Amygdala (tissue), 56 donors: ENCODE results near the gene MORN1.

ENCODE experiments used
- DNase-seq, 56 donors: peaks; one replicate each; lab custom pipeline; 2025; lab: John Stamatoyannopoulos, UW

Gene MORN1

GRCh38 chr1:2376261-2376741 lies 15.1 kb downstream of the MORN1 start:
- no peak for DNase-seq

- no peak for DNase-seq
These were observed 15.5 kb downstream of the MORN1 start for GRCh38 chr1:2375923-2376260.

- DNase-seq, result no peak
These were observed 16.0 kb downstream of the MORN1 start for GRCh38 chr1:2375246-2375922.

- no peak for DNase-seq
These were observed 16.9 kb downstream of the MORN1 start for GRCh38 chr1:2374252-2375155.

GRCh38 chr1:2373551-2374251 lies 17.7 kb downstream of the MORN1 start:
- no peak for DNase-seq

- no peak for DNase-seq
These were observed 18.5 kb downstream of the MORN1 start for GRCh38 chr1:2372551-2373490.

GRCh38 chr1:2368053-2368744 lies 23.2 kb downstream of the MORN1 start:
- no peak for DNase-seq

- no peak for DNase-seq
These were observed 27.4 kb downstream of the MORN1 start for GRCh38 chr1:2363847-2364513.

- no peak for DNase-seq
These were observed 30.6 kb downstream of the MORN1 start for GRCh38 chr1:2360588-2361364.

- no peak for DNase-seq
These were observed 32.4 kb downstream of the MORN1 start for GRCh38 chr1:2358651-2359640.

- DNase-seq, result no peak
These were observed 33.3 kb downstream of the MORN1 start for GRCh38 chr1:2358072-2358471.

- no peak for DNase-seq
These were observed 34.2 kb downstream of the MORN1 start for GRCh38 chr1:2356911-2357845.

GRCh38 chr1:2356401-2356800 lies 35.0 kb downstream of the MORN1 start:
- no peak for DNase-seq

GRCh38 chr1:2355373-2356261 lies 35.7 kb downstream of the MORN1 start:
- no peak for DNase-seq
